HL-60 (cell line): ENCODE results near the gene F7.

Experiments used
- DNase-seq, 2 experiments: peaks; one replicate each; pipeline ENCODE4 v3.0.0-alpha.2; 2010 to 2020; ENCODE audit warnings: low read depth in 1 of 2, low spot score in 1 of 2
- H3K27ac ChIP-seq: fragments of 250-450 bp; sonication (Bioruptor Pico); replicated peaks from 2 replicates; pipeline ENCODE4 v1.5.1; 2020; ENCODE audit warnings: mild to moderate bottlenecking, moderate library complexity
- H3K27me3 ChIP-seq: fragments of 250-450 bp; sonication (Bioruptor Pico); 2 replicates; pipeline ENCODE4 v1.5.1; 2021; ENCODE audit warnings: mild to moderate bottlenecking, moderate library complexity; ENCODE audit not compliant: insufficient read depth, poor library complexity, severe bottlenecking
- H3K4me3 ChIP-seq: replicated peaks from 2 replicates; pipeline ENCODE4 v1.5.1; 2011; ENCODE audit warnings: mild to moderate bottlenecking, control low read depth, low read length; ENCODE audit not compliant: insufficient read depth
- CTCF ChIP-seq: IDR thresholded peaks from one replicate; pipeline ENCODE4 v1.5.1; 2011; ENCODE audit warnings: low read length, control low read depth, inconsistent platforms; ENCODE audit not compliant: insufficient read depth
- GABPA ChIP-seq: IDR thresholded peaks from 2 replicates; pipeline ENCODE4 v1.6.1; 2012; ENCODE audit warnings: low read depth
- POLR2AphosphoS5 ChIP-seq: IDR thresholded peaks from 2 replicates; pipeline ENCODE4 v1.6.1; 2012; ENCODE audit warnings: low read depth
- REST ChIP-seq: IDR thresholded peaks from 2 replicates; pipeline ENCODE4 v1.6.1; 2012; ENCODE audit warnings: low read depth; ENCODE audit not compliant: insufficient replicate concordance
- SPI1 ChIP-seq: IDR thresholded peaks from 2 replicates; pipeline ENCODE4 v1.6.1; 2012; ENCODE audit warnings: low read depth, mild to moderate bottlenecking, borderline replicate concordance

F7 gene

GRCh38 chr13:113119166-113119821 is 13.7 kb downstream of the F7 start:
- no peak overlapping the region for H3K4me3 ChIP-seq
- DNase-seq = no peak
- no peak overlapping the region for H3K27ac ChIP-seq
- TF ChIP-seq SPI1 = no peak
- no peak for TF ChIP-seq GABPA
- TF ChIP-seq REST = no peak
- TF ChIP-seq CTCF = no peak
- no peak for TF ChIP-seq POLR2AphosphoS5
- H3K27me3 ChIP-seq = peaks cover 5% of the 10 kb centered on the region

GRCh38 chr13:113119822-113120189 is 14.2 kb downstream of the F7 start:
- H3K27ac ChIP-seq = no peak overlapping the region
- H3K4me3 ChIP-seq = no peak overlapping the region
- DNase-seq = no peak
- peaks cover 2% of the 10 kb centered on the region for H3K27me3 ChIP-seq
- no peak for TF ChIP-seq CTCF
- TF ChIP-seq REST = no peak
- no peak for TF ChIP-seq POLR2AphosphoS5
- no peak for TF ChIP-seq GABPA
- TF ChIP-seq SPI1 = no peak

DNA sequence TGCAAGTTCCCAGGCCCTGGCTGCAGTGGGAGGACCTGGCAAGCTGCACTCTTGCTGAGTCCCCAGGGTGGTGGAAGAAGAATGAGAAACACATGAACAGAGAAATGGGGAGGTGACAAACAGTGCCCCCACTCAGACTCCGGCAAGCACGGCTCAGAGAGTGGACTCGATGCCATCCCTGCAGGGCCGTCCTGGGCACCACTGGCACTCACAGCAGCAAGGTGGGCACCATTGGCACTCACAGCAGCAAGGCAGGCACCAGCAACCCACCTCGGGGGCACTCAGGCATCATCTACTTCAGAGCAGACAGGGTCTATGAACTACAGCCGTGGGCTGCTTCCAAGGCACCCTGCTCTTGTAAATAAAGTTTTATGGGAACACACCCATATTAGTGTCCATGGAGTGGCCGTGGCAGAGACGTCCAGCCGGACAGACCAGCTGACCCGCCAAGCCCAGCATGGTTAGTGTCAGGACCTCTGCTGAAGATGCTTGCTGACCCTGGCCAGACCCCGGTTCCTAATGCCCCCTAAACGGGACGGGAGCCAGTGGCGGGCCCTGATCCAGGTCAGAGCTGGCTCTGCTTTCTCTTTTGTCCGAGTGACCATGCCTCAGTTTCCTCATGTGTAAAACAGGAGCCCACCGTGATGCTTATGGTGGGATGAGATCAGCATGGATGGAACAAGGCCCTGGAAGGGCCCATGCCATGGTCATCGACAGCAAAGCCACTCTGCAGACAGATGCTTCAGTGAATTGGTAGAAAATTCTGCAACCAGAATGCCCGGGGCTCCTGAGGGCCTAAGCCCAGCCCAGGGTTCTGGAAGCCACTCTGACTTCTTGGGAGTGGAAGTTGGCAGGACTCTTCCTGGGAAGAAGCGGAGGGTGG is 14.9 kb downstream of the F7 start:
- H3K27ac ChIP-seq = no peak overlapping the region

More for the DNA sequence above, 14.9 kb downstream of the F7 start:
- Histone ChIP-seq H3K27me3 (peaks cover 2% of the 10 kb centered on the region), H3K4me3 (no peak overlapping the region)
- no peak for TF ChIP-seq CTCF
- no peak for TF ChIP-seq POLR2AphosphoS5
- no peak for TF ChIP-seq REST
- TF ChIP-seq GABPA = no peak
- no peak for TF ChIP-seq SPI1
- DNase-seq = no peak
